GM12865 (cell line): ENCODE results near the gene ALDH1L1.

Experiments
- DNase-seq: peaks from one replicate; pipeline ENCODE4 v3.0.0; 2010; ENCODE audit warnings: low read depth
- H3K4me3 ChIP-seq: 2 replicates; pipeline ENCODE4 v1.5.1; 2011; ENCODE audit warnings: mild to moderate bottlenecking, low read depth, low read length, control low read depth
- CTCF ChIP-seq: IDR thresholded peaks from 2 replicates; pipeline ENCODE4 v1.5.1; 2011; ENCODE audit warnings: low read length, control low read depth, low read depth, inconsistent platforms; ENCODE audit not compliant: insufficient read depth; ENCODE audit errors: missing control alignments

ALDH1L1 gene

GRCh38 chr3:126085841-126086240 lies 94.5 kb downstream of the ALDH1L1 start:
- H3K4me3 ChIP-seq = no peak overlapping the region
- no peak for TF ChIP-seq CTCF
- DNase-seq = no peak

- no peak overlapping the region for H3K4me3 ChIP-seq
- no peak for DNase-seq
- TF ChIP-seq CTCF = no peak
Measured at GRCh38 chr3:126085276-126085675, 95.1 kb downstream of the ALDH1L1 start.

GRCh38 chr3:126084768-126085180 lies 95.6 kb downstream of the ALDH1L1 start:
- TF ChIP-seq CTCF = no peak
- peak overlapping the region; percentile 92 for H3K4me3 ChIP-seq

GRCh38 chr3:126083913-126084767 lies 96.2 kb downstream of the ALDH1L1 start, which contains the start of gene SLC41A3:
TSS of gene SLC41A3 (minus strand) at chr3:126084124. CDS start at chr3:126068219, 15,905 bp downstream.
- peak; percentile 94 for DNase-seq
- peak; percentile 50 for TF ChIP-seq CTCF
- peak within 1 kb of the TSS; percentile 92 for H3K4me3 ChIP-seq

More at GRCh38 chr3:126084768-126085180, 95.6 kb downstream of the ALDH1L1 start:
- DNase-seq = no peak

GRCh38 chr3:126083511-126083912 lies 96.9 kb downstream of the ALDH1L1 start:
- TF ChIP-seq CTCF = no peak
- DNase-seq = peak; percentile 65
- peak overlapping the region; percentile 92 for H3K4me3 ChIP-seq

GRCh38 chr3:126083138-126083445 lies 97.3 kb downstream of the ALDH1L1 start:
- H3K4me3 ChIP-seq = peak overlapping the region; percentile 92
- TF ChIP-seq CTCF = no peak
- no peak for DNase-seq
